Sigmoid colon (tissue), 4 donors: ENCODE results near the gene ADAMTS2.

Experiments
- EP300 ChIP-seq, 4 donors: sonication (generic); formaldehyde crosslinking; IDR thresholded peaks; one replicate each; pipeline ENCODE4 v1.6.1; 2017; ENCODE audit warnings: antibody characterized with exemption in 4 of 4
- POLR2A ChIP-seq, 2 donors: fragments of 450-650 bp; IDR thresholded peaks; one replicate each; pipeline ENCODE4 v1.6.1; 2016; ENCODE audit warnings: antibody characterized with exemption in 2 of 2, mild to moderate bottlenecking in 2 of 2, moderate library complexity in 2 of 2
- POLR2AphosphoS5 ChIP-seq, 4 donors: sonication (generic); formaldehyde crosslinking; IDR thresholded peaks; one replicate each; pipeline ENCODE4 v1.6.1; 2017; ENCODE audit warnings: antibody characterized with exemption in 4 of 4
- TF ChIP-seq, protein P1 (sequence below), 4 experiments: fragments of 450-650 bp in 3 of 4; fragments of 200-600 bp in 1 of 4; IDR thresholded peaks; one replicate each; pipeline ENCODE4 v1.5.1; 2016 to 2019; ENCODE audit warnings: antibody characterized with exemption in 4 of 4, mild to moderate bottlenecking in 3 of 4, moderate library complexity in 2 of 4

DNA sequence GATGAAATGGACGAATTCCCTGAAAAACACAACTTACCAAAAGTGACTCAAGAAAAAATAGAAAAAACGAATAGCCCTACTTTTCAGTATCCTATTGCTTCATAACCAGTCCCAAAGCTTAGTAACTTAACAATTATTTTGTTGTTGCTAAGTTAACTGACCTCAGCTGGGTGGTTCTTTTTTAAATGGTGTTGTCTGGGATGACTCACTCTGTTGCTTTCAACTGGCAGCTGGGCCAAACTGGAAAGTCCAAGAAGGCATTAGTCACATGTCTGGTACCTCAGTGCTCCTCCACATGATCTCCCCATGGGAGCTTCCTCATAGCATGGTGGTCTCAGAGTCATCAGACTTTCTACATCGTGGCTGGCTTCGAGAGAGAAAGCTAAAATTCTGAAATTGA is 47.8 kb upstream of the ADAMTS2 start:
- TF ChIP-seq EP300 (IDR thresholded peaks at IDR 0.05): no peak
- no peak for TF ChIP-seq POLR2A (IDR thresholded peaks at IDR 0.05)
- TF ChIP-seq, protein P1, sequence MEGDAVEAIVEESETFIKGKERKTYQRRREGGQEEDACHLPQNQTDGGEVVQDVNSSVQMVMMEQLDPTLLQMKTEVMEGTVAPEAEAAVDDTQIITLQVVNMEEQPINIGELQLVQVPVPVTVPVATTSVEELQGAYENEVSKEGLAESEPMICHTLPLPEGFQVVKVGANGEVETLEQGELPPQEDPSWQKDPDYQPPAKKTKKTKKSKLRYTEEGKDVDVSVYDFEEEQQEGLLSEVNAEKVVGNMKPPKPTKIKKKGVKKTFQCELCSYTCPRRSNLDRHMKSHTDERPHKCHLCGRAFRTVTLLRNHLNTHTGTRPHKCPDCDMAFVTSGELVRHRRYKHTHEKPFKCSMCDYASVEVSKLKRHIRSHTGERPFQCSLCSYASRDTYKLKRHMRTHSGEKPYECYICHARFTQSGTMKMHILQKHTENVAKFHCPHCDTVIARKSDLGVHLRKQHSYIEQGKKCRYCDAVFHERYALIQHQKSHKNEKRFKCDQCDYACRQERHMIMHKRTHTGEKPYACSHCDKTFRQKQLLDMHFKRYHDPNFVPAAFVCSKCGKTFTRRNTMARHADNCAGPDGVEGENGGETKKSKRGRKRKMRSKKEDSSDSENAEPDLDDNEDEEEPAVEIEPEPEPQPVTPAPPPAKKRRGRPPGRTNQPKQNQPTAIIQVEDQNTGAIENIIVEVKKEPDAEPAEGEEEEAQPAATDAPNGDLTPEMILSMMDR (IDR thresholded peaks at IDR 0.05): no peak
- TF ChIP-seq POLR2AphosphoS5 (IDR thresholded peaks at IDR 0.05): no peak
